ENCODE measurements around the gene NACC2. TPM values are rescaled to one million over a fixed set of nuclear protein-coding genes. Genes with fewer than 3 reads are reported as not detected.

The NACC2 gene
- total and polyA plus RNA-seq, 2 donors (not counting 3 experiments of a cell fraction or from before 2014, with no cell fraction given), result 15.8 to 27.1 TPM

- Histone ChIP-seq H3K27ac (ENCODE audit: insufficient read depth, low read depth, low read length) (no peak overlapping the region), H3K9ac (replicated peaks; ENCODE audit: extremely low read depth, insufficient read depth, low read length) (no peak overlapping the region), H3K4me1 (ENCODE audit: control insufficient read depth, extremely low read depth, insufficient read depth, low read length) (peaks cover 12% of the 10 kb centered on the region), H3K27me3 (ENCODE audit: control insufficient read depth in 2 of 2, insufficient read depth in 2 of 2, low read length in 2 of 2) (no peaks in the 10 kb centered on the region), H3K79me2 (ENCODE audit: control insufficient read depth, insufficient read depth, low read length) (peaks cover 16% of the 10 kb centered on the region), H3K4me3 (replicated peaks in 1 of 3; ENCODE audit: insufficient read depth in 1 of 3, low read depth in 1 of 3, low read length in 3 of 3) (no peak overlapping the region), H3K4me2 (ENCODE audit: insufficient read depth, low read length) (no peak overlapping the region), H3K9me3 (replicated peaks; ENCODE audit: control insufficient read depth, insufficient read depth, low read length) (no peaks in the 10 kb centered on the region), H3K9me1 (replicated peaks; ENCODE audit: control insufficient read depth, extremely low read depth, insufficient read depth, low read length) (no peaks in the 10 kb centered on the region), H3K36me3 (ENCODE audit: control insufficient read depth in 2 of 2, extremely low read depth in 1 of 2, insufficient read depth in 2 of 2, low read length in 2 of 2) (peaks cover 0 to 14% of the 10 kb centered on the region in 2 experiments), H4K20me1 (replicated peaks; ENCODE audit: control insufficient read depth, extremely low read depth, insufficient read depth, low read length) (no peaks in the 10 kb centered on the region), H2AFZ (ENCODE audit: low read depth, low read length) (no peak overlapping the region)
- no TSS peak for BruUV-seq (replicated peaks)
- no peak for FAIRE-seq
- dilution Hi-C loops (cut with MboI; ENCODE audit: extremely low pct_ligation_motif_present, low sequenced_read_pairs) (no loop called here), intact Hi-C loops (cut with micrococcal nuclease) (loop anchor here (5.0 kb wide), 1 partner anchor 108 kb away; no protein-coding TSS in a partner anchor)
- no peak for TF ChIP-seq MYC (IDR thresholded peaks at IDR 0.05; ENCODE audit: low read depth, low read length)
- no peak for TF ChIP-seq JUN (IDR thresholded peaks at IDR 0.05; ENCODE audit: borderline replicate concordance, insufficient read depth, insufficient read length, low read depth)
- no peak for TF ChIP-seq FOS (IDR thresholded peaks at IDR 0.05; ENCODE audit: borderline replicate concordance, insufficient read depth, low read length)
- no peak for TF ChIP-seq POLR2AphosphoS5 (IDR thresholded peaks at IDR 0.05; ENCODE audit: insufficient read depth, low read depth, low read length)
- no peak for TF ChIP-seq POLR2A (IDR thresholded peaks at IDR 0.05; ENCODE audit: low read depth, low read length)
- TF ChIP-seq CTCF (IDR thresholded peaks at IDR 0.05; ENCODE audit: extremely low read depth in 1 of 2, insufficient read depth in 1 of 2, low read depth in 1 of 2, low read length in 2 of 2), result no peak
- no peak for TF ChIP-seq EZH2 (IDR thresholded peaks at IDR 0.05; ENCODE audit: borderline replicate concordance, low read depth, low read length, severe bottlenecking)
- TF ChIP-seq GATA2 (IDR thresholded peaks at IDR 0.05; ENCODE audit: insufficient read depth, insufficient read length, low read depth, low read length), result no peak
- DNase-seq (ENCODE audit: low read depth, low spot score), result no peak
- CTCF ChIA-PET, result interaction anchor here (1.9 kb wide), 1 partner anchor 148 kb away, joined by 4 read pairs; no protein-coding TSS in a partner anchor
- POLR2A ChIA-PET, result no interaction called here
Observed at GRCh38 chr9:136115641-136116359, 20.7 kb upstream of the NACC2 start.
